Erythroblast (primary cell): Measurements from ENCODE around the gene RIPOR2.
"Not testable (repeated sequence)": the region's sequence is repeated elsewhere in the genome, so short reads cannot be mapped to it uniquely, and the experiment has no call there.

Source experiments
- DNase-seq, 2 experiments: peaks; one replicate each; lab custom pipeline; 2025; lab: John Stamatoyannopoulos, UW
- GATA1 ChIP-seq: IDR thresholded peaks from 2 replicates; pipeline ENCODE4 v1.6.1; 2011; ENCODE audit warnings: low read depth, mild to moderate bottlenecking, control low read depth, low read length, moderate library complexity
- POLR2A ChIP-seq: IDR thresholded peaks from 2 replicates; pipeline ENCODE4 v1.6.1; 2011; ENCODE audit warnings: mild to moderate bottlenecking, low read length

RIPOR2 gene

DNA sequence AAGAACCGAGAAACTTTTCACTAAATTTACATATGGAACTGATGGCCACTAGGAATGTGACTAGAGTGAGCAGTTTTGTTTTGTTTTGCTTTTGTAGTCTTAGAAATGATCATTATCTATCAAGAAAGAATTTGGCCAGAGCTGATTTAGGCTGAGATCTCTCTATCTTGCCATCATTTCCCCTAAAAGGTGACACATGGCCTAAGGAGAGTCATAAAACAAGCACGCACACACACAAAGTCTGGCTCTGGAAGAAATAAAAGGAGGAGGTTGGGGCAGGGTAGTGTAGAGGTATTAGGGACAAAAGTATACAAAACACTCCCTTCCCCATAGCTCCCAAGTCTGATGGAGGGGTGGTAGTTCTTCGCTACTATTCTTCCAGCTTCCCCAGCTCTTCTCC lies 56.4 kb downstream of the RIPOR2 start:
- DNase-seq = no peak
- TF ChIP-seq POLR2A (no peak), GATA1 (no peak)

DNA sequence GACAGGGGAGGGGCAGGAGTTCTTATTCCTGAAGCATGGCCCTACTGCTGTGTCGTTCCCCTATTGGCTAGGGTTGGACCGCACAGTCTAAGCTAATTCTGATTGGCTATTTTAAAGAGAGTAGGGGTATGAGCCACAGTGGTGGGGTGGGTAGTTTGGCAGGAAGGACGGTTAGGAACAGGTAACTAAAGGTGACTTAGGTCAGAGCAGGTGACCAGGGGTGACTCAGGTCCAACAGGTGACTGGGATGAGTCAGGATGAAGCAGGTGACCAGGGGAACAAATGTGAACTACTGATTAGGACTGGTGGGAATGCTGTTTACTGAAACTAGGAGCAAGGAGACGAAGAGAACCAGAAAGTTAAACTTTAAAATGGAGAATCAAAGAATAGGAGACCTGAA lies 58.0 kb downstream of the RIPOR2 start:
- not testable (repeated sequence) for DNase-seq

DNA sequence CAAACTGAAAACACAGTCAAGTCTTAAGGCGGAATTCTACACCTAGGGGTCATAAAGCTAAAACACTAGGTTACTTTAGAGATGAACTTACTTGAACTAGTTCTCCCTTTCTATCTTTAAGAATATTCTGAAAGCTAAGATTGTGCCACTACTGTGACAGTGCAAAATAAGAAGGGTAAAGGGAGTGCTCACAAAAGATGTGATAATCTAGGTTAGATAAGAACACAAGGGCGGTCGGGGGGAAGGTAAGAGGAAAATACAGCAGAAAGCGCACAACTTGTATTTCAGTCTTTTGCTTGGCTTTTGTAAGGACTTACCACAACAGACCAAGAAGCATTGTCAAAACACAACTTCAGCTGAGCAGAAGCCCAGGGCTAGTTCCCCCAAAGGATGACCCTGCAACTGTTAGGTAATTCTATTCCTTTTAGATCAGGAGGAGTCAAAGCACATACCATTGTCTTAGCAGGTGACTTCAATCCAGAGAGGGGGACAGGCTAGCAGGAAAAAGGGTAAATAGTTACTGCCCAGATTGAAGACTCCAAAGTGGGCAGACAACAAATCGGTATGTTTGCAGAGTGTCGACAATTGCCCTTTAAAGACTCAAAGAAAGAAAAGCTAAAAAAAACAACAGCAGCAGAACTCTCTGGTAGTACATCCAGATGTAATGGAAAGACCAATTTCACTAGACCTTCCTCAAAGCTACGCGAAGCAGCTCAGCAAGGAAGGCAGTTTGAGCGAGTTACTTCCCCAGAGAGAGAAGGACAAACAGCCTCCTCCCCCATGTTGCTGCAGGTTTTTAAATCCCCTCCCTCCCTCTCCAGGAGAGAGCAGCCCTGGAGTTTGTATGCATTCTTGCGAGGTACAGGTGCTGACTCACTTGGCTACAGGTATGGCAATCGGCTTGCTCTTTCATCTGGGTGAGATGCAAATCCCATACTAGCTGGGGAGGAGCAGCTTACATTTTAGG lies 59.0 kb downstream of the RIPOR2 start:
- TF ChIP-seq GATA1 (no peak), POLR2A (no peak)
- DNase-seq = no peak

DNA sequence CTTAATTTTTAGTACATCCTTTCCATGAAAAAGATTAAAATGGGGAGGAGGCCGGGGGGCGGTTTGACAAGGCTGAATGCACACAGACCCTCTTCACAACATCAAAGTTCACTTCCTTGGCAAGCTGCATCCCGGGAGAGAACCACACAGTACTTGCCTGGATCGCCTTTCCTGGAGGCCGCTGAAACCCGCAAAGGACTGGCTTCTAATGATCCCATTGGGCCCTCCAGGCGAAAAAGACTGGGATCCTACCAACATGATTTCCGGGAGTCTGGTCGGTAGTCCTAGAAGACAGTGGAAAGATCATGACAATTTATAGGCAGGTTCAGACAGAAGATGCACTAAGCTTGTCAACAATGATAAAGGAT lies 60.2 kb downstream of the RIPOR2 start:
- DNase-seq = no peak
- no peak for TF ChIP-seq GATA1
- TF ChIP-seq POLR2A = no peak

DNA sequence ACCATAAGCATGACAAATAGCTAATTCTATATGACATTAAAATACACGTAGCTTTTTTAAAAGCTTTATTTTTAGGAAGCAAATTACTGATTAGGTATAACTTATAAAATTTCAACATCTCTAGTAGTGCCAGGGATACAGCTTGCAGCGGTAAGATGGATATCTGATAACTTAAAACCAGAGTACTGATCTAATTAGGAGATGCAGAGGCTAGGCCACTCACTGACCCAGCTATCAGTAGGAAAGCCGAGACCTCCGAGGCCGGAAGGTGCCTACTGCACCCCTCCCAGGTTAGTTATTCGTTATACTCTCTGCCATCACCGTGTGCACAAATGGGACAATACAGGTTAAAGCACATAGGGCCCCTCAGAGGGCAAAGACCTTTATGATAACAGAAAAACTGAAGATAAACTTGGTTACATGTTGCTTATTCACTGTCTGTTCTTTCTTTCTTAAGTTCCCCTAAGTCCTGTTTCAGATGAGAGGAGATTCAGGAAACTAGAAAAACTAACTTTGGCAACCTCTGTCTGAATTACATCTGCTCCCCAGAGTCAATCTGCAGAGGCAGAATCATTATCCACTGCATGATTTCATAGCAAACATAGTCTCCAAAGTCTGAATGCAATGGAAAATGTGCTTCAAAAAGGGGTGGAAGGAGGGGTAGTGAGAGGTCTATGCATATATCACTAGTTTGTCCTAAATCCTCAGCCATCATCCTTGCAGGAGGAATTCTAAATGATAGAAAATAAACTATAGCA lies 60.8 kb downstream of the RIPOR2 start:
- no peak for DNase-seq
- TF ChIP-seq POLR2A = no peak

DNA sequence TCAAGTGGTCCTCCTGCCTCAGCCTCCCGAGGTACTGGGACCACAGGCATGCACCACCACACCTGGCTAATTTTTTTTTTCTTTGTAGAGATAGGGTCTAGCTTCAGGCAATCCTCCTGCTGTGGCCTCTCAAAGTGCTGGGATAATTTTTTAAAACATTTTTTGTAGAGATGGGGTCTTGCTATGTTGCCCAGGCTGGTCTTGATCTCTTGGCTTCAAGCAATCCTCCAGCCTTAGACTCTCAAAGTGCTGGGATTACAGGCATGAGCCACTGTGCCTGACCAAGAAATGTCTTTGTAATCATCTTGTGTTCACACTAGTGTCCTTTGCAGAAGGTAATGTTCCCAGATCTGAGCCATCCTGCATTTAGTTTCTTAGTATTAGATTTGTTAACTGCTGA lies 61.6 kb downstream of the RIPOR2 start:
- TF ChIP-seq POLR2A (no peak), GATA1 (no peak)
- DNase-seq = no peak

DNA sequence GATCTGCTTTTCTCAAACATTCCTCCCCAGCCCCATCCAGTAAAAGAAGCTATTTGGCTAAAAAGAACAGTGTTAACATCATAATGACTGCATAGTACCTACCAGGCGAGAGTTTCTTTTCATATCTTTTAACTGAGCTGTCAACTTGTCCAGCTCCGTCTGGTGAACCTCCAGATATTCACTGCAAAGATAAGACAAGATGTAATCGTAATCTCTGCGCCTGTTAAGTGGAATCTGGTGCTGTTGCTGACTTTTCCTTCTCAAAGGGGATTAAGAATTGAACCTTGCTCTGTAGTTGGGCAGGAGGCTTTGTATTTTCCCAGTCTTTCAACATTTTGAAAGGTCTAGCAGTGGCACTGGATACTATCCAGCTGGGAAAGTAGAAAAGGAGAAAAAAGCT lies 63.0 kb downstream of the RIPOR2 start:
- peak in 1 of 2 experiments; percentile 3 for DNase-seq
- TF ChIP-seq GATA1 (no peak), POLR2A (no peak)

DNA sequence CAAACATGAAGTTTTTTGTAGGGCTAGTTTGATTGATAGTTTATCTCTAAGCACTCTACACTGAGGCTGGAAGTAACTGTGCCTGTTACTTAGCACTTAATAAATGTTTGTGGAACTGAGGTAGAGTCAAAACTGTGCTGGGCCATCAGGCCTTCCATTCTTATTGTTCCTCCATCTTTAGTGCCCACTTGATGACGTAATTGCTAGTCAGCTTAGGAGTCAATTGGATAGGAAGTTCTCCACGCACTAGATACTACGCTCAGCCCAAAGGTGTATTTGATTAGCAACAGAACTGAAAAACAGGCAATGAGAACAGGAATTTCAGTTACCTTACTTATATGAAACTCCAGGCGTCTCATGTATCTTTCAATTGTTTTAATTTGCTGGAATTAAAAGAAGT lies 67.0 kb downstream of the RIPOR2 start:
- DNase-seq = no peak
- TF ChIP-seq POLR2A = no peak
- no peak for TF ChIP-seq GATA1

DNA sequence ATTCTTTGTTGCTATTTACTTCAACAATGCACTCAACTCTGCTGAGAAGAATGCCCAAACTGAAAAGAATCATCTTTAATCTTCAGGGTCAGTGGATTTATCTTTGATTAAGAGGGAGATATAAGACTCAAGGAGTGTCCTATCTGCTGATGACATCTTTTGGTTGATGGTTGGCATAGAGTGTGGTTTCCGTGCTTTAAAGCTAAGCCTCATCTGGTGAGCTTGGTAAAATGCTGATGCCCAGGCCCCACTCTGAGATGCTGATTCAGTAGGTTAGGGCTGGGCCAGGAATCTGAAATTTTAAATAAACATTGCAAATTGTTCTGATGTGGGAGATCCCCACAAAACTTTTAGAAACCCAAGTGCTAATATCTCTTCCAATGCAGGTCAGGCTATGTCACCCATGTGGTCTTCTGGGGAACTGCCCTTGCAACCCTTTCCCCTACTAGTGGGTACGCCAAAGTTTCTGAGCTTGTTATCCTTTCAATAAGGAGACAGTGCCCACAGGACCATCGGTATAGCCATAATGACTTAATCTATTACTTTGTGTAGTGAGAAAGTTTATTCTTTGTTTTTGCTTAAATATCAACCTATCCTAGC lies 68.6 kb downstream of the RIPOR2 start:
- no peak for DNase-seq
- TF ChIP-seq POLR2A (no peak), GATA1 (no peak)

DNA sequence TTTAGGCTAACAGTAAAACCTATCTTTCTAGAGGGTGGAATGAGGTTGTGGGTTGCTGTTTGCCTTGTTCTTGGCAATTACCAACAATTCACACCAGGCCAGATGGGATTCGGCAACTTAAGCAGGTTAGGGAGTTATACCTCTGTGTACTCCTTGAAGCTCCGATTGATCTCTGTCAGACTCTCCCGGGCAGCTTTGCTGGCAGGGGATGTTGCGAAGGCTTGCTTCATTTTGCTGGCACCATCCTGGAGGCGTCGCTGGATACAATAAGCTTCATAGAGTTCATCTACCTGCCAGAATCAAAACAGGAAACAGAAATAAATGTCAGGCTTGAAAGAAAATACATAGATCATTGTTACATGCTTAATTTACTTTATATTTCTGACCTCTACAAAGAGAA lies 70.6 kb downstream of the RIPOR2 start:
- no peak for TF ChIP-seq POLR2A
- no peak for TF ChIP-seq GATA1
- no peak for DNase-seq

DNA sequence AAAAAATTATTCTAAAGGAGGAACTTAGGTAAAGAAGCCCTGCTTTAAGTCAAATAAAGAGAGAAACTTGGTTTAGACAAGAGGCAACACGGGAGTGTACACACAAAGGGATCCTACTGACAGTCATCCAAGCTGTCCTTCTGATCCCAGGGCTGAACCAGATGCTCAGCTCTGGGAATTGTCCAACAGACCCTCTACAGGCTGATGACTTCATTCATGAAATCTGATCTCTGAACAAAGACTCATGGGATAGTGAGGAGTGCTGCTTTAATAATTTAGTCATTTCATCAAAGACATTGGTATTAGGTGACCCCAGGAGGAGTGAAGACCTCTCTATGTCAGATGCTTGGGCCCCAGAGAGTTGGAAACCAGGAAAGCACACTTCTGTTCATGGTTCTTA lies 71.4 kb downstream of the RIPOR2 start:
- DNase-seq = no peak

DNA sequence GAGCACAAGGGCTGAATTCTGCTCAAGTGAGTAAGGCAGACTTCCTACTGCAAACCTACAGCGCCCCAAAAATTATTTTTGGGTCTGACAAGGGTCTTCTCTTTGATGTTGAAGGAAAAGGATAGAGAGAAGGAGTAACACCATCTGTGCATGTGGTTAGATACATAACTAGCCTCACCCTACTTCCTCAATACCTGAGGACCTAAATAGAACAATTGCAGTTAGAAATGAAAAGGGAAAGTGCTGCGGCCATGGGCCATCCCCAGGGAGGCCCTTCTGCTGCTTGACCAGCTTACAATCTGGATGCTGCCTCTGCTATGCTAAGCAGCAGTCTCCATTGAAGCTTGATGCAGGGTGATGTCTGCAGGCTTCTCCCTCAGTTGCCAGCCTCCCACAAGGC lies 73.8 kb downstream of the RIPOR2 start:
- no peak for TF ChIP-seq GATA1
- no peak for TF ChIP-seq POLR2A
- DNase-seq = no peak

More for the DNA sequence above, 71.4 kb downstream of the RIPOR2 start:
- TF ChIP-seq GATA1 (no peak), POLR2A (no peak)

DNA sequence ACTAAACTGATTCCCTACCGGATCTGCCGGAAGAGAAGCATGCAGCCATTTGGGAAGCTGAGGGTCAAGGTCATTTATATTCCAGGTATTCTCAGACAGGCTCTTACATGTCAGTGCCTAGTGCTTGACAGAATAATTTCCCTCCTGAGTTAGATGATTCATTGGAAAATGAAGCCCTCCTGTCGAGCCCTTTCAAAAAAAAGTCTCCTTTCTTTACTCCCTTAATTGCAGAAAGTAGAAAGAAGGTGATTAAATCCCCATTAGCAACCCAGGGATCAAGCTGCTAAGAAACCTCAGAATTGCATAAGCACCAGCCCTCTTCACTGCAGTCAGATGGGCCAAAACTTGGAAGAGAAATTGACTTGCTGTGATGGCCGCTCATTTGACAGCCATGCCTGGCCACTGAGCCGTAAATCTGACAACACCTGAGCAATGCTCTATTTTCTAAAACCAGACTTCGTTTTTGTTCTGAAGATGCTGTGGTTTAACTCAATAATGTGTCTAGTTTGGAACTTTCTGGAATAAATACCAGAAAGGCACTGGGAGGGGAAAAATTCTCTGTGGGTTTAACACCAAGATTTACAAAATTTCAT lies 76.1 kb downstream of the RIPOR2 start:
- no peak for TF ChIP-seq POLR2A
- TF ChIP-seq GATA1 = no peak
- DNase-seq = no peak

DNA sequence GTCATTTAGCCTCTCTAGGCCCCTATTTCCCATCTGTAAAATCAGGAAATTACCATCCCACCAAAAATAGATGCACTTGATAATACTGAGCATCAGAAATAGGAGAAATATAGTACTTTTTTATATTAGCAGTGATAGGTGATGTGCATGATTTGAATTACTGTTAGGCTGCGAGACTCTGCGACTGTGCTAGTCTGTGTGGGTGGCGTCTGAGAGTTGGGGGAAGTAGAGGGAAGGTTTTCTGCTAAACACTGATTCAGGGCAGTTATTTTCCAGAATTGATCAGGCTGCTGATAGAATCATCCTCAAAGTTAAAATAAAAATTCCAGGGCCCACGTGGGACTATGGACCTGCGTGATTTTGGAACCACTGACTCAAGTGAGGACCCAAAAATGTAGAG lies 76.6 kb downstream of the RIPOR2 start:
- TF ChIP-seq GATA1 (no peak), POLR2A (no peak)
- DNase-seq = no peak

DNA sequence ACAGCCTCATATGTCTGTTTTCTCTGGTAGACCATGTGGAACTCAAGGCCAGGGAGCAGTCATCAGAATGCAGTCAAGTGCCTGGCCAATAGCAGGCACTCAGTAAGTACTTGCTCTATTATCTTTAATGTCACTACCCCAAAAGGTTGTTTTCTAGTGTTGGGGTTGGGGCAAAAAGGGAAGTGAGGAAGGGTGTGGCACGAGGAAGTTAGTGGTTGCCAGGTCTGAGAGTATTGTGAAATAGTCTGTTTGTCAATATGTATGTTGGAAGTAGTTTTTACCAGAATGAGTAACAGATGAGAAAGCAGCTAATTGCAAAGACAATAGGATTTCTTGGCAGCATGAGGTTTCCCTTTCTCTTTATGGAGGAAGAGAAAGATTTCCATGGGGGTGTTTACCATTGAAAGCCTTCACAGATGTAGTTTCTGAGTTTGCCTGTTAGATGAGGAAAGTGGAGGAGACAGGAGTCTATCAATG lies 77.5 kb downstream of the RIPOR2 start:
- no peak for DNase-seq
- TF ChIP-seq POLR2A = no peak
- TF ChIP-seq GATA1 = no peak
